CD14-positive monocyte (primary cell): ENCODE measurements around the gene TMEM19. TPM values are rescaled to one million over a fixed set of nuclear protein-coding genes. Genes with fewer than 3 reads are reported as not detected.

ENCODE experiments used
- DNase-seq, 3 donors: peaks; one replicate each; pipeline ENCODE4 v3.0.0-alpha.2; 2011 to 2022
- H2AFZ ChIP-seq: 2 replicates; pipeline ENCODE4 v1.6.0; 2012; ENCODE audit warnings: mild to moderate bottlenecking, low read depth, low read length, inconsistent platforms; ENCODE audit not compliant: insufficient read depth, poor library complexity, severe bottlenecking
- H3K27ac ChIP-seq, 2 donors: 1 replicate in 1 of 2; 2 replicates in 1 of 2; pipeline ENCODE4 v1.5.1; 2012 to 2013; ENCODE audit warnings: low read length in 2 of 2, control low read depth in 1 of 2, inconsistent platforms in 1 of 2, low read depth in 1 of 2, mild to moderate bottlenecking in 1 of 2
- H3K27me3 ChIP-seq, 2 donors: one replicate each; pipeline versions ENCODE4 v1.6.0 to v1.6.1; 2011 to 2013; ENCODE audit warnings: low read length in 2 of 2; ENCODE audit not compliant: control insufficient read depth in 2 of 2, insufficient read depth in 2 of 2
- H3K36me3 ChIP-seq, 2 donors: replicated peaks in 1 of 2; 1 replicate in 1 of 2; 2 replicates in 1 of 2; pipeline versions ENCODE4 v1.5.1 to v1.6.1; 2012 to 2013; ENCODE audit warnings: low read length in 2 of 2, control low read depth in 1 of 2, inconsistent platforms in 1 of 2, mild to moderate bottlenecking in 1 of 2; ENCODE audit not compliant: insufficient read depth in 2 of 2, control insufficient read depth in 1 of 2
- H3K4me1 ChIP-seq, 2 donors: 1 replicate in 1 of 2; 2 replicates in 1 of 2; pipeline versions ENCODE4 v1.5.1 to v1.6.1; 2012 to 2013; ENCODE audit warnings: low read length in 2 of 2, control low read depth in 1 of 2, inconsistent platforms in 1 of 2, mild to moderate bottlenecking in 1 of 2, moderate library complexity in 1 of 2; ENCODE audit not compliant: insufficient read depth in 2 of 2, control insufficient read depth in 1 of 2
- H3K4me2 ChIP-seq: replicated peaks from 2 replicates; pipeline ENCODE3; 2012; ENCODE audit warnings: low read length, moderate library complexity, mild to moderate bottlenecking; ENCODE audit not compliant: poor library complexity, severe bottlenecking; ENCODE audit errors: extremely low read depth
- H3K4me3 ChIP-seq, 3 experiments: fragments of 200-600 bp in 1 of 3; sonication (generic) in 1 of 3; replicated peaks in 1 of 3; 1 replicate in 2 of 3; 2 replicates in 1 of 3; pipeline ENCODE4 v1.5.1; 2011 to 2013; ENCODE audit warnings: low read length in 3 of 3, mild to moderate bottlenecking in 3 of 3, control low read depth in 2 of 3, low read depth in 2 of 3, inconsistent platforms in 1 of 3, moderate library complexity in 1 of 3
- H3K79me2 ChIP-seq: 2 replicates; pipeline ENCODE4 v1.6.0; 2012; ENCODE audit warnings: mild to moderate bottlenecking, control low read depth, inconsistent platforms, low read length, moderate library complexity; ENCODE audit not compliant: insufficient read depth
- H3K9ac ChIP-seq: 2 replicates; pipeline ENCODE4 v1.6.0; 2017; ENCODE audit warnings: low read length, mild to moderate bottlenecking; ENCODE audit not compliant: insufficient read depth, poor library complexity, severe bottlenecking
- H3K9me3 ChIP-seq, 2 donors: replicated peaks in 1 of 2; 1 replicate in 1 of 2; 2 replicates in 1 of 2; pipeline versions ENCODE4 v1.5.1 to v1.6.1; 2012 to 2013; ENCODE audit warnings: low read length in 2 of 2, control low read depth in 1 of 2; ENCODE audit not compliant: control insufficient read depth in 1 of 2, insufficient read depth in 1 of 2
- H4K20me1 ChIP-seq: 2 replicates; pipeline ENCODE4 v1.6.0; 2012; ENCODE audit warnings: mild to moderate bottlenecking, low read length, control low read depth, moderate library complexity; ENCODE audit not compliant: insufficient read depth
- H3K27ac Mint-ChIP-seq, 7 donors: one replicate each; pipeline ENCODE4 v1.8.0; 2020; ENCODE audit warnings: mild to moderate bottlenecking in 7 of 7, mixed read lengths in 7 of 7, moderate library complexity in 6 of 7, inconsistent platforms in 2 of 7
- H3K27me3 Mint-ChIP-seq, 3 donors: one replicate each; pipeline ENCODE4 v1.8.0; 2021 to 2022; ENCODE audit warnings: low read depth in 3 of 3, mild to moderate bottlenecking in 3 of 3, mixed read lengths in 3 of 3, moderate library complexity in 3 of 3, inconsistent platforms in 1 of 3
- H3K36me3 Mint-ChIP-seq, 2 donors: one replicate each; pipeline ENCODE4 v1.8.0; 2020; ENCODE audit warnings: mixed read lengths in 2 of 2, inconsistent platforms in 1 of 2, mild to moderate bottlenecking in 1 of 2
- H3K4me1 Mint-ChIP-seq: one replicate; pipeline ENCODE4 v1.8.0; 2020; ENCODE audit warnings: mild to moderate bottlenecking, mixed read lengths
- H3K4me3 Mint-ChIP-seq, 2 donors: one replicate each; pipeline ENCODE4 v1.8.0; 2020; ENCODE audit warnings: mild to moderate bottlenecking in 2 of 2, mixed read lengths in 2 of 2, moderate library complexity in 1 of 2
- H3K9me3 Mint-ChIP-seq, 7 donors: one replicate each; pipeline ENCODE4 v1.8.0; 2020 to 2022; ENCODE audit warnings: mixed read lengths in 7 of 7, mild to moderate bottlenecking in 6 of 7, moderate library complexity in 6 of 7, inconsistent platforms in 2 of 7
- WGBS: methylation state at CpG from one replicate; pipeline ENCODE4 v1.1.5; 2013; ENCODE audit warnings: missing lambda C conversion rate; ENCODE audit not compliant: insufficient coverage; 5-methylcytosine and 5-hydroxymethylcytosine counted together
- intact Hi-C, 2 donors: fragments of 100-400 bp; cut with micrococcal nuclease; formaldehyde crosslinking; loops; one replicate each; pipeline versions ENCODE4 v1.15.0 to v1.15.1; 2023
- polyA plus RNA-seq, 3 donors: library from polyadenylated mRNA; depleted of rRNA in 1 of 3; unstranded in 2 of 3; stranded (reverse) in 1 of 3; fragments of 300-500 nt in 2 of 3; fragments of >200 nt in 1 of 3; fragmentation: Illumina TruSeq in 2 of 3; gene quantifications; 1 replicate in 2 of 3; 2 replicates in 1 of 3; pipeline ENCODE4 v1.2.3, GENCODE V29; 2012 to 2021
- TF ChIP-seq, protein P1 (sequence below): fragments of 200-600 bp; IDR thresholded peaks from one replicate; pipeline ENCODE4 v1.8.0; 2022; ENCODE audit warnings: antibody characterized with exemption, mild to moderate bottlenecking

Gene TMEM19
- polyA plus RNA-seq, 3 donors = 9.1 to 39.7 (median 25.4) TPM

DNA sequence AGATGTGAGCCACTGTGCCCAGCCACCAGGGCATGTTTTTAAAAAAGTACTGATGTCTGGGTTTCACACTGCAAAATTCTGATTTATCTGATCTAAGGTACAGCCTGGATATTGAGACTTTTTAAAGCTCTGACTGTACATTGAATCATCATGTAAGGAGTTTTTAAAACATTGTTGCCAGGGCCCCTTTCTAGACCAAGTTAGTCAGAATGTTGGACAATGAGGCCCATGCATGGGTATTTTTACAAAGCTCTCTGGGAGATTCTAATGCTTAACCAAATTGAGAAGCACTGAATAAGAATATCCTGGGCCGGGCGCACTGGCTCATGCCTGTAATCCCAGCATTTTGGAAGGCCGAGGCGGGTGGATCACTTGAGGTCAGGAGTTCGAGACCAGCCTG is 16.7 kb downstream of the TMEM19 start:
- DNase-seq = no peak
- H3K36me3 ChIP-seq = peaks cover 35 to 65% of the 10 kb centered on the region in 2 donors
- H3K9me3 Mint-ChIP-seq = no peaks in the 10 kb centered on the region
- no peak overlapping the region for H2AFZ ChIP-seq
- intact Hi-C loops = no loop called here
- 94% methylated on average over 2 of the region's 5 CpGs for WGBS
- H3K79me2 ChIP-seq = no peaks in the 10 kb centered on the region
- no peaks in the 10 kb centered on the region for H3K4me1 Mint-ChIP-seq
- no peaks in the 10 kb centered on the region for H3K9me3 ChIP-seq
- H3K4me1 ChIP-seq = no peaks in the 10 kb centered on the region
- peaks cover 50 to 62% of the 10 kb centered on the region in 2 donors for H3K36me3 Mint-ChIP-seq
- no peak overlapping the region for H3K4me2 ChIP-seq
- no peak overlapping the region for H3K9ac ChIP-seq
- H3K27ac ChIP-seq = no peak overlapping the region
- no peak overlapping the region for H3K4me3 ChIP-seq
- no peaks in the 10 kb centered on the region for H3K27me3 ChIP-seq
- no peaks in the 10 kb centered on the region for H3K27me3 Mint-ChIP-seq
- H4K20me1 ChIP-seq = no peaks in the 10 kb centered on the region
- H3K4me3 Mint-ChIP-seq = no peak overlapping the region
- TF ChIP-seq, protein P1, sequence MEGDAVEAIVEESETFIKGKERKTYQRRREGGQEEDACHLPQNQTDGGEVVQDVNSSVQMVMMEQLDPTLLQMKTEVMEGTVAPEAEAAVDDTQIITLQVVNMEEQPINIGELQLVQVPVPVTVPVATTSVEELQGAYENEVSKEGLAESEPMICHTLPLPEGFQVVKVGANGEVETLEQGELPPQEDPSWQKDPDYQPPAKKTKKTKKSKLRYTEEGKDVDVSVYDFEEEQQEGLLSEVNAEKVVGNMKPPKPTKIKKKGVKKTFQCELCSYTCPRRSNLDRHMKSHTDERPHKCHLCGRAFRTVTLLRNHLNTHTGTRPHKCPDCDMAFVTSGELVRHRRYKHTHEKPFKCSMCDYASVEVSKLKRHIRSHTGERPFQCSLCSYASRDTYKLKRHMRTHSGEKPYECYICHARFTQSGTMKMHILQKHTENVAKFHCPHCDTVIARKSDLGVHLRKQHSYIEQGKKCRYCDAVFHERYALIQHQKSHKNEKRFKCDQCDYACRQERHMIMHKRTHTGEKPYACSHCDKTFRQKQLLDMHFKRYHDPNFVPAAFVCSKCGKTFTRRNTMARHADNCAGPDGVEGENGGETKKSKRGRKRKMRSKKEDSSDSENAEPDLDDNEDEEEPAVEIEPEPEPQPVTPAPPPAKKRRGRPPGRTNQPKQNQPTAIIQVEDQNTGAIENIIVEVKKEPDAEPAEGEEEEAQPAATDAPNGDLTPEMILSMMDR = no peak
- H3K27ac Mint-ChIP-seq = no peak overlapping the region

DNA sequence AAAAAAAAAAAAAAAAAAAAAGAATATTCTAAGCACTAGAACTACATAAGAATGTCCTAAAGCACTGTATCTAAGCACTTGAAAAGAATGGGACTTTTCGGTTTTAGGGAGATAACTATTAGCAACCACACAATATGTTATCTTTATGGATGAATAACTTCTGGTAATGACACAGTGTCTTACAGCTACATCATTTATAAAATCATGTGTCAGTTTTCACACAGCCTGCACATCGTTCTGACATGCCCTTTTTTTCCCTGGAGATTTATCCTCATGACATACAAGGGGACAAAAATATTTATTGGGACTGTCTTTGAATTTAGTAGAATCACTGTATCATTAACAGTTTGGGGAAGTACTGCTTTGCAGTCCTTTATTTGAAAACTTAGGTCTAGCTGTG is 17.3 kb downstream of the TMEM19 start:
- Histone ChIP-seq H3K79me2 (no peaks in the 10 kb centered on the region), H3K4me3 (no peak overlapping the region), H2AFZ (no peak overlapping the region), H3K9me3 (no peaks in the 10 kb centered on the region), H3K9ac (no peak overlapping the region), H3K27me3 (no peaks in the 10 kb centered on the region), H3K4me2 (no peak overlapping the region), H3K36me3 (peaks cover 32 to 59% of the 10 kb centered on the region in 2 donors), H3K4me1 (no peaks in the 10 kb centered on the region), H3K27ac (no peak overlapping the region), H4K20me1 (no peaks in the 10 kb centered on the region)
- TF ChIP-seq, protein P1 = no peak
- Mint-ChIP-seq H3K4me1 (no peaks in the 10 kb centered on the region), H3K4me3 (no peak overlapping the region), H3K27me3 (no peaks in the 10 kb centered on the region), H3K27ac (no peak overlapping the region), H3K9me3 (no peaks in the 10 kb centered on the region), H3K36me3 (peaks cover 44 to 57% of the 10 kb centered on the region in 2 donors)
- no CpG with 5 or more reads among the region's 2 CpGs for WGBS
- DNase-seq = no peak
- intact Hi-C loops = no loop called here
